Effector memory CD4-positive, alpha-beta T cell (primary cell): Measurements from ENCODE around the gene BHLHE23.

ENCODE experiments used
- DNase-seq, 3 donors: peaks; one replicate each; pipeline ENCODE4 v3.0.0-alpha.2; 2020
- H3K27ac ChIP-seq: 2 replicates; pipeline ENCODE4 v1.7.0; 2013; ENCODE audit warnings: mild to moderate bottlenecking, low read length, moderate library complexity; ENCODE audit not compliant: insufficient read depth, poor library complexity, severe bottlenecking
- H3K27me3 ChIP-seq: replicated peaks from 2 replicates; pipeline ENCODE4 v1.7.0; 2013; ENCODE audit warnings: mild to moderate bottlenecking, low read length; ENCODE audit not compliant: insufficient read depth, control insufficient read depth, poor library complexity, severe bottlenecking
- H3K36me3 ChIP-seq: 2 replicates; pipeline ENCODE4 v1.7.0; 2013; ENCODE audit warnings: mild to moderate bottlenecking, low read length, moderate library complexity; ENCODE audit not compliant: control insufficient read depth, insufficient read depth
- H3K4me1 ChIP-seq: 2 replicates; pipeline ENCODE4 v1.7.0; 2013; ENCODE audit warnings: low read length, mild to moderate bottlenecking; ENCODE audit not compliant: control insufficient read depth, insufficient read depth, poor library complexity, severe bottlenecking
- H3K4me3 ChIP-seq: 2 replicates; pipeline ENCODE4 v1.7.0; 2013; ENCODE audit warnings: low read length, low read depth, mild to moderate bottlenecking; ENCODE audit not compliant: insufficient read depth, poor library complexity, severe bottlenecking
- H3K9me3 ChIP-seq: 2 replicates; pipeline ENCODE4 v1.7.0; 2013; ENCODE audit warnings: mild to moderate bottlenecking, low read length, moderate library complexity; ENCODE audit not compliant: control insufficient read depth
- total RNA-seq, 3 donors: gene quantifications; one replicate each; lab custom pipeline; 2026; lab: John Stamatoyannopoulos, UW

The BHLHE23 gene
- 0 to 0.17 (median 0) reads per million in 3 donors for total RNA-seq

DNA sequence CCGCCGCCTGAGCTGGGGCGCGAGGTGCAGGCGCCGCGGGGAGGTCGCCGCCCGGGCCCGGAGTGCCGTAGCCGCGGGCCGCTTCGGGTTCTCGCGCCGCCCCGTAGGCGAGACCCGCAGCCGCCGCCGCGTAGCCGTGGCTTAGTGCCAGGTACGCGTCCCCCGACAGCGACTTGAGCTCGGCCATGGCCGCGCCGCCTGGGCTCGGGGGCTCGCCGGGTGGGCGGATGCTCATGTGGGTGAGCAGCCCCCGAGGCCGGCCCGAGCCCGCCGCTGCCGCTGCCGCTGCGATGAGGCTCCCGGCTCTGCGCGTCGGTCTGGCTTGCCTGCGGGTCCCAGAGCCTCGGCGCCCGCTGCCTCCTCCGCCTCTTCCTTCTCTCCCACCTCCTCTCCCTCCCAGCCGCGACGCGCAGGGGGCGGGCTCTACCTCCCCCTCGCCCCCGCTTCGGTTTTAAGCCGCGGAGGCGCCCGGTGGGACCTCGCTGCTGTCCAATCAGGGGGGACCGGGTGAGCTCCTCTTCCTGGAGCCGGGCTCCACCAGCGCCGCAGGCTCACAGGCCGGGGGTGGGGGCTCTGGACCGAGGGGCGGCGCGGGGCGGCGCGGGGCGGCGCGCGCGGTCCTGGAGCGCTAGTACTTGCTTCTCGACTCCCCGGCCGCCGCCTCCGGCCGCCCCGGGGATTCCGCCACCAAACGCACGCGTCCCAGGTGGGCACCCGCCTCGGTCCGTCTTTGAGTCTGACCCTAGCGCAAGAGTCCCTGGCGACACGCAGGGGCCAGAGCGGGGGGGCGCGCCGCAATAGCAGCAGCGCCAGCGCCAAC, at the start of gene BHLHE23:
Gene BHLHE23 (minus strand): TSS at position 425 of the 820 bp plus-strand sequence. CDS start 190 bp downstream, at position 235.
- no peaks in the 10 kb centered on the region for H3K9me3 ChIP-seq
- peak within 1 kb of the TSS; percentile 25 for H3K4me3 ChIP-seq
- H3K27me3 ChIP-seq = peaks cover 57% of the 10 kb centered on the region
- no peak within 1 kb of the TSS for H3K27ac ChIP-seq
- peaks cover 54% of the 10 kb centered on the region for H3K4me1 ChIP-seq
- H3K36me3 ChIP-seq = no peaks in the 10 kb centered on the region
- DNase-seq = no peak

DNA sequence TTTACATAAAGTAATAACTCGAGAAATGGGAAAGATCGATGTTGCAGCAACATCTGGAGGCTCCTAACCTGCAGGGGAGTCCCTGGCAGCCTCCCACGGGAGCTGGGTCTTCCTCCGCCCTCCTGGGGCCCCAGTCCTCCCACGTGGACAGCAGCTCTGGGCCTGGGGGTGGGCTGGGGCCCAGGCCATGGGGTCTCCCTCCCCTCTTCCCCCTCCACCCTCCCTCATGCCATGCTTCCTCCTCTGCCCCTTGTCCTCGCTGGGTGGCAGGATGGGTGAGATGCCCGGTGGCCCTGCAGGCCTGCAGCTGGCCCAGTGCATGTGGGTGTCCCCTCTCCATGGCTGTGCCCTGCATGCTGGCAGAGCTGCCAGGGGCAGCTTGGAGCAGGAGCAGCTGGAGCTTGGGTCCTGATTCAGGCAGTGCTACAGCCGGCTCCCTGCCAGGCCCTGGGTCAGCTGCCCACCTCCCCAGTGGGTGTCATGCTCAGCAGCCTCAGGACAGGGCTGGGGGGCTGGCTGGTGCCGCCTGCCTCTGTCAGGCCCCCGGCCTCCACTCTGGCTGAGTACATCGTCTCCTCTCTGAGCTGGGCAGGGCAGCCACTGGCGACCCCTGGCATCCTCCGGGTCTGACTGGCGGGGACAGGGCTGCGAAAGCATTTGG, 48.9 kb upstream of the BHLHE23 start:
- Histone ChIP-seq H3K9me3 (no peaks in the 10 kb centered on the region), H3K4me3 (no peak overlapping the region), H3K4me1 (no peaks in the 10 kb centered on the region), H3K36me3 (no peaks in the 10 kb centered on the region), H3K27ac (no peak overlapping the region), H3K27me3 (peaks cover 9% of the 10 kb centered on the region)
- no peak for DNase-seq

DNA sequence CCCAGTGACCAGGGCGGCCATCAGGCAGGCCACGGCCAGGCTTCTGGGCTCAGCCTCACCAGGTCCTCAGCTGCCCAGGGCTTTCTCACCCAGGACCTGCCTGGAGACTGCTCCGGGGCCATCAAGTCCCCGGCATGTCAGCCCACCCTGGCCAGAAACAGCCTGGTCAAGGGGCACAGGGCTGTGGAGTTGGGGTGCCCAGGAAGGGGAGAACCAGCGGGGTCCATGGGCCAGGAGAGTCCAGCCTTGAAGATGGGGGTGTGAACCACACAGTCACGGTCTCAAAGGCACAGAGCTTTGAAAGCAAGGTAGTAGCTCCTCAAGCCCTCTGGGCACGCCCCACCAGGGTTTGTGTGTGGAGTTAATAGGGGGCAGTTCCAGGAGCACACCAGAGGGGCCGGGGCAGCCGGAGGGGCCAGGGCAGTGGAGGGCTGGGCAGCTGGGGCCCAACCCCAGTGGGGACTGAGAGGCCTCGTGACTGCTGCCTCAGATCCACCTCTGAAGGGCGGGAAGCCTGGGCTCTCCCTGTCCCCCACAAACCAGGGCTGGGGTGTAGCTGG, 48.0 kb upstream of the BHLHE23 start:
- DNase-seq = no peak
- Histone ChIP-seq H3K27ac (no peak overlapping the region), H3K4me3 (no peak overlapping the region), H3K9me3 (no peaks in the 10 kb centered on the region), H3K36me3 (no peaks in the 10 kb centered on the region), H3K4me1 (no peaks in the 10 kb centered on the region), H3K27me3 (peaks cover 4% of the 10 kb centered on the region)

DNA sequence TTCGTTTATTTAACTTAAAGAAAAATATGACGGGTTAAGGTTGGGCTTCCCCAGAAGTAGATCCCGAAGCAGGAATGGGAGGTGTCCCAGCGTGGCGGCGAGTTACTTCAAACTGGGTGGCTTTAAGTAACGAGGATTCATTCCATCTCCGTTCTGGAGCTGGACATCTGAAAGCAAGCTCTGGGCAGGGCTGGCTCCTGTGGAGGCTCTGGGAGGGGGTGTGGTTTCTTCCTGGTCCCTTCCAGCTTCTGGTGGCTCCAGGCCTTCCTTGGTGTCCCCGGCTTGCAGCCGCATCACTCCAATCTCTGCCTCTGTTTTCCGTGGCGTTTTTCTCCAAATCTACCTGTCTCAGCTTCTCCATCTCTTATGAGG, 47.3 kb upstream of the BHLHE23 start:
- Histone ChIP-seq H3K27ac (no peak overlapping the region), H3K9me3 (no peaks in the 10 kb centered on the region), H3K36me3 (no peaks in the 10 kb centered on the region), H3K4me3 (no peak overlapping the region), H3K27me3 (peaks cover 3% of the 10 kb centered on the region), H3K4me1 (no peaks in the 10 kb centered on the region)
- no peak for DNase-seq

DNA sequence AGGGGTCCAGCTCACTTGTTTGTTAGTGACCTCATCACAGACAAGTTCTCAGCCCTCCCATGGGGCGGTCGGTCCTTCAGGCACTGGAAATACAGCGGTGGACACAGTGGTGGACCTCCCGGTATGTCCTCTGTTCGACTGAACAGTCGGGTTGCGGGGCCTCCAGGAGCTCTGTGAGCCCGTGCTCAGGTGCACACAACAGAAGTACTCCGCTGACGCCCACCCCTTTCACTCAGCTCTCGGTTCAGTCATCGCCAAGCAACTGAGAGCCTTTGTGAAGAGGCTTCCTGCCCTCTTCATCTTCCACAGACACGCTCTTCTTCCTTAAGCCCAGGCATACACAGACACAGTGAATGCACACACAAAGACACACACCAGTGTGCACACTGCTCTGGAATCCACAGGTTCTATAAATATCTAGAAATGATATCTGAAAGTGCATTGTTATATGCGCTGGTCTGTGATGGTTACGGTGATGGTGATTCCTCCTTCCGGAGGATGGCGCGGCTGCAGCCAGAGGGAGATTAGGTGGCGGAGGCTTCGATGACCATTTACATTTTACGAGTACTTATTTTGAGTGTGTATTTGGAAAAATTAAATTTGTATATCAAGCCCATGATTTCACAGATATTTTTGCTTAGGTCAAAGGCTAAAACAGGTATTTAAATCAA, 46.8 kb upstream of the BHLHE23 start:
- H3K27me3 ChIP-seq = peaks cover 3% of the 10 kb centered on the region

DNA sequence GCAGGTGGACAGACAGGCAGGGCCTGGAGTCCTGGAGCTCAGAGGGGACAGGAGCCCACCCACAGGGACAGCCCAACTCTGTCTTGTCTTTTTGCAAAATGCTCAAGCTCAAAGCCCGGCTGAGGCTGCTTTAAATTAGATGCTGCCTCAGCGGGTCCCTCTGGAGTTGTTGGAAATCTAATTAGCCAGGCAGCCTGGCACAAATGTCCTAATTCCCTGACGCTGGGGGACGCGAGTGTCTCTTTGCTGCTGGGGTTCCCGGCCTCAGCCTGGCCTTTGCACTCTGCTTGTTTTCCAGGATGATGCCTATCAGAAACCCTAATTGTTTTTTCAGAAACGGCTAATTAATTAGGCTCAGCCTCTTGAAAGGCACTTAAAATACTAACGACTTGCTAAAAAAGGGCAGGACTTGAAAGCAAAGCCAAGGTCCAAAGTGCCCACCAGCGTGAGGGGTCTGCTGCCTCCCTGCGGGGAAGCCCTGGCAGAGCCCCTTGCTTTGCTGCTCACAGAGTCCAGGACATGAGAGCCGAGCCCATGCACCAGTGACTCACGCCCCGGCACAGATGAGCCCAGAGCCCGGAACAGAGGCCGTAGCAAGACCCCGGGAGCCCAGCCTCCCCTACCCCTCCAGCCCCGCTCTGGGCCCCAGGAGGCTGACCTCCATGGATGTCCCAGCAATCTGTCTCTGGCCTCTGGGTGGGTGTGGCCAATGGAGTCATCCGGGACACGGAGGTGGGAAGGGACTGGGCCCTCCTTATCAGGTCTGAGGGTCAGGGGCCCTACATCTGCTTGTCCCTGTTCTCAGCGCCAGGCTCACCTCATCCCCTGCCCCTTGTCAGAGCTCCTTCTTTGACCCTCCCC, 46.0 kb upstream of the BHLHE23 start:
- Histone ChIP-seq H3K4me3 (no peak overlapping the region), H3K27ac (no peak overlapping the region), H3K27me3 (peaks cover 3% of the 10 kb centered on the region), H3K4me1 (no peaks in the 10 kb centered on the region), H3K9me3 (no peaks in the 10 kb centered on the region), H3K36me3 (no peaks in the 10 kb centered on the region)
- no peak for DNase-seq

More for the DNA sequence above, 46.8 kb upstream of the BHLHE23 start:
- Histone ChIP-seq H3K4me1 (no peaks in the 10 kb centered on the region), H3K4me3 (no peak overlapping the region), H3K36me3 (no peaks in the 10 kb centered on the region), H3K27ac (no peak overlapping the region), H3K9me3 (no peaks in the 10 kb centered on the region)
- no peak for DNase-seq

DNA sequence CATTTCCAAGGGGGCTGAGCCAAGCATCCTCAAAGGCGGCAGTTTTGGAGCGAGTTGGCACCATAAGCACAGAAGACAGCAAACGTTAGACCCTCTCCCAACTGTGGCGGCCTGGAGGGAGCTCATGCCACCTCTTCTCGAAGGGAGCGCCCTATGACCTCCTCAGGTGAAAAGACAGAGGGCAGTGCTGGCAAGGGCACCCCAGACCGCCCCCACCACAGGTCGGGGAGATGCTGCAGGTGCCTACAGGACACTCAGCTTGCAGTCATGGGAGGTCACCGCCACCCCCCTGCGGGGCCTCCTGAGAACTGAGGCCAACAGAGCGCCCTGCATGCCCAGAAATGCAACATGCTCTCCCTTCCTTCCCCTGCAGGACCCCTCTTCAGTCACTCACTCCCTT, 45.1 kb upstream of the BHLHE23 start:
- Histone ChIP-seq H3K4me3 (no peak overlapping the region), H3K27me3 (peaks cover 3% of the 10 kb centered on the region), H3K27ac (no peak overlapping the region), H3K9me3 (no peaks in the 10 kb centered on the region), H3K36me3 (no peaks in the 10 kb centered on the region), H3K4me1 (no peaks in the 10 kb centered on the region)
- no peak for DNase-seq

DNA sequence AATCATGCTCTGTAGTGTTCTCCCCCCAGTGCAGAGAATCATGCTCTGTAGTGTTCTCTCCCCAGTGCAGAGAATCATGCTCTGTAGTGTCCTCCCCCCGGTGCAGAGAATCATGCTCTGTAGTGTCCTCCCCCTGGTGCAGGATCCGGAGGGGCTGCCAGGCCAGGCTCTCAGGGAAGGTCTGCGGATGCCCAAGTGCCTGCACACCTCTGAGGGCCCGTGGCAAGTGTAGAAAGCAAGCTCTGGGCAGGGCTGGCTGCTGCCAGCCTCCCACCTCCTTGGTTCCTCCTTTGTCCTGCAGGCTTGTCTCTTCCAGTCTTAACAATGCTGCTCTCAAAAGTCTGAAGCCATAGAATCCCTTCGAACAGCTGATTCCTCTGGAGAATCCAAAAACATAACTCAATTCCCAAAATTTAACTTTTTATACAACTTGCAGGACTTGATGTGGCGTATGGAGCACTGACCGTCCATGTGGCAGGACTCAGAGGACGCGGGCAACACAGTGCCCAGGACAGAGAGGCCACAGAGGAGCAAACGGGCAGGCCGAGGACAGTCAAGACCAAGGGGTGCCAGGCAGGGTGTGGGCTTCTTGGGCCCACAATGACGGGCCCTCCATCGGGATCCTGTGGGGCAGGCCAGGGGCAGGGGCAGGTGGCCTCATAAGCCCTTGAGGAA, 44.6 kb upstream of the BHLHE23 start:
- Histone ChIP-seq H3K36me3 (no peaks in the 10 kb centered on the region), H3K4me3 (no peak overlapping the region), H3K4me1 (no peaks in the 10 kb centered on the region), H3K9me3 (no peaks in the 10 kb centered on the region), H3K27ac (no peak overlapping the region), H3K27me3 (peaks cover 3% of the 10 kb centered on the region)
- no peak for DNase-seq

DNA sequence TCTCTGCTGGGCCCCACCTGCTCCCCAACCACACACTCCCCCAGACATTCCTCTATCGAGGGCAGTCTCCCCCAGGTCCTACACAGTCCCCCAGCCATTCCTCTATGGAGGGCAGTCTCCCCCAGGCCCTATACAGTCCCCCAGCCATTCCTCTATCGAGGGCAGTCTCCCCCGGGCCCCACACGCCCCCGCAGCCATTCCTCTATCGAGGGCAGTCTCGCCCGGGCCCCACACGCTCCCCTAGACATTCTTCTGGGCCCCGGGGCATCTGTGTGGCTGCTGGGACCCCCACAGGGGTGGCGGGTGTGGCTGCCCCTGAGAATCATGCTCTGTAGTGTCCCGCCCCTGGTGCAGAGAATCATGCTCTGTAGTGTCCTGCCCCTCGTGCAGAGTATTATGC, 43.6 kb upstream of the BHLHE23 start:
- H3K27me3 ChIP-seq = peaks cover 3% of the 10 kb centered on the region

More for the DNA sequence above, 43.6 kb upstream of the BHLHE23 start:
- Histone ChIP-seq H3K36me3 (no peaks in the 10 kb centered on the region), H3K9me3 (no peaks in the 10 kb centered on the region), H3K4me3 (no peak overlapping the region), H3K27ac (no peak overlapping the region), H3K4me1 (no peaks in the 10 kb centered on the region)
- DNase-seq = no peak
